ENCODE results near the gene PEF1.
"Not testable (repeated sequence)": the region's sequence is repeated elsewhere in the genome, so short reads cannot be mapped to it uniquely, and the experiment has no call there.

PEF1 gene

DNA sequence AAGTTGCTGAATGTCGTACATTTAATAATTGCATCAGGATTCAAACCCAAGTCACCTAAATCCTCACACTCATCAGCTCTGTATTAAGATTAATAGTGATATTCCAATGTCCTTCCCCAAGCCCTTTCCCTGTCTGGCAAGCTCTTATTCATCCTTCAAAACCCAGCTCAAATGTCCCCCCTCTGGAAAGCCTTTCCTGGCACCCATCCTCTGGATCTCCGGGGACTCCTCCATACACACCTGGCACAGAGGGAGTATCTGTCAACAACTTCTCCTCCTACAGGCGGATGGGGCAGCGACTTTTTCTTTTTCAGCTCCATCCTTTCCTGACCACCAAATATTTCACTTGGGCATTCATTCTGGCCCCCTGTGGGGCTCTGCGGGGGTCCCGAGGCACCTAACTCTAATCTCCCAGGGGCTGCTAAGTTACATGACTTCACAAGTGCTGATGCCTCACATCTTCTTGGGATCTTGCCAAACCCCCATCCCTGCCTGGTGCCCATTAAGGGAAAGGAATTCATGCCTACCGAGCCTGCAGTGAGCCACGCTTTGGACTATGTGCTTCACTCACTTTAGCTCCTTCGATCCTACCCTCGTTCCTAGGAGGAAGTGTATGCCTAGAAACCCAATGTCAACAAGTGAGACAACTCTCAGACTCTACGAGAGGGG, 53.1 kb downstream of the PEF1 start:
- Histone ChIP-seq H3K27ac (ENCODE audit: low read length) (no peak overlapping the region), H3K4me1 (ENCODE audit: low read length) (peaks cover 13% of the 10 kb centered on the region), H3K79me2 (ENCODE audit: low read length) (no peaks in the 10 kb centered on the region), H4K20me1 (ENCODE audit: insufficient read depth, low read length) (no peaks in the 10 kb centered on the region), H2AFZ (ENCODE audit: low read depth, low read length) (no peak overlapping the region), H3K4me3 (ENCODE audit: low read length) (no peak overlapping the region), H3K9ac (ENCODE audit: low read length) (no peak overlapping the region), H3K27me3 (ENCODE audit: low read depth, low read length) (no peaks in the 10 kb centered on the region), H3K36me3 (replicated peaks; ENCODE audit: low read depth, low read length) (no peaks in the 10 kb centered on the region), H3K9me3 (ENCODE audit: insufficient read depth, low read length) (no peaks in the 10 kb centered on the region), H3K4me2 (ENCODE audit: low read length) (no peak overlapping the region)
- TF ChIP-seq EZH2phosphoT487 (IDR thresholded peaks at IDR 0.05; ENCODE audit: low read depth) = no peak
- TF ChIP-seq, protein P1, sequence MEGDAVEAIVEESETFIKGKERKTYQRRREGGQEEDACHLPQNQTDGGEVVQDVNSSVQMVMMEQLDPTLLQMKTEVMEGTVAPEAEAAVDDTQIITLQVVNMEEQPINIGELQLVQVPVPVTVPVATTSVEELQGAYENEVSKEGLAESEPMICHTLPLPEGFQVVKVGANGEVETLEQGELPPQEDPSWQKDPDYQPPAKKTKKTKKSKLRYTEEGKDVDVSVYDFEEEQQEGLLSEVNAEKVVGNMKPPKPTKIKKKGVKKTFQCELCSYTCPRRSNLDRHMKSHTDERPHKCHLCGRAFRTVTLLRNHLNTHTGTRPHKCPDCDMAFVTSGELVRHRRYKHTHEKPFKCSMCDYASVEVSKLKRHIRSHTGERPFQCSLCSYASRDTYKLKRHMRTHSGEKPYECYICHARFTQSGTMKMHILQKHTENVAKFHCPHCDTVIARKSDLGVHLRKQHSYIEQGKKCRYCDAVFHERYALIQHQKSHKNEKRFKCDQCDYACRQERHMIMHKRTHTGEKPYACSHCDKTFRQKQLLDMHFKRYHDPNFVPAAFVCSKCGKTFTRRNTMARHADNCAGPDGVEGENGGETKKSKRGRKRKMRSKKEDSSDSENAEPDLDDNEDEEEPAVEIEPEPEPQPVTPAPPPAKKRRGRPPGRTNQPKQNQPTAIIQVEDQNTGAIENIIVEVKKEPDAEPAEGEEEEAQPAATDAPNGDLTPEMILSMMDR (IDR thresholded peaks at IDR 0.05; ENCODE audit: low read depth, low read length) = no peak

DNA sequence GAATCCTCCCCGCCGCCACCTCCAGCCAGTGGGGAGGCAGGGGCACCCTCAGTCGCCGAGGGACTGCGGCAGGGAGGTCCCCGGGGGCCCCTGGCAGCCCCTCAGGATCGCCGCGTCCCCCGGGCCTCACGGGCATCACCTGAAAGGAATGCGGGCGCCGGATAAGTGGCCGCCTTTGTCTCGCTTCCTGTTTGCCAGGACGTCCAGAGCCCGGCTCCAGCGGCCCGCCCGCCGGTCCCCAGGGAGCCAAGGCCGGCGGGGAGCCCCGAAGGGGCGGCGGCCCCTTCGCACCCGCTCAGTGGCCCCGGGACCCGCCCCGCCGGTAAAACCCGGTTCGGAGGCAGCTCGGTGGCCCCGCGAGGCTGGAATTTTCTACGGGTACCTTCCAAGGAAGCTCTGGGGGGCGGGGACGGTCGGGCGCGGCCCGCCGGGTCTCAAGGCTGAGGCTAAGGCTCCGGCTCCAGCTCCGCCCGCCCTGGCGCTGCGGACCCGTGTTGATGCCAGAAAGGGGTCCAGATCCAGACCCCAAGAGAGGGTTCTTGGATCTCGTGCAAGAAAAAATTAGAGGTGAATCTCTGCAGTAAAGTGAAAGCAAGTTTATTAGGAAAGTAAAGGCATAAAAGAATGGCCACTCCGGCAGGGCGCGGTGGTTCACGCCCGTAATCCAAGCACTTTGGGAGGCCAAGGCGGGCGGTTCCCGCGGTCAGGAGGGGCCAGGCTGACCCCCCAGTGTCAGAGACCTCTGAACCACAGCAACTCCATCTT, 55.7 kb downstream of the PEF1 start:
- Histone ChIP-seq H3K9ac (ENCODE audit: low read length) (no peak overlapping the region), H3K4me3 (ENCODE audit: low read length) (no peak overlapping the region)

DNA sequence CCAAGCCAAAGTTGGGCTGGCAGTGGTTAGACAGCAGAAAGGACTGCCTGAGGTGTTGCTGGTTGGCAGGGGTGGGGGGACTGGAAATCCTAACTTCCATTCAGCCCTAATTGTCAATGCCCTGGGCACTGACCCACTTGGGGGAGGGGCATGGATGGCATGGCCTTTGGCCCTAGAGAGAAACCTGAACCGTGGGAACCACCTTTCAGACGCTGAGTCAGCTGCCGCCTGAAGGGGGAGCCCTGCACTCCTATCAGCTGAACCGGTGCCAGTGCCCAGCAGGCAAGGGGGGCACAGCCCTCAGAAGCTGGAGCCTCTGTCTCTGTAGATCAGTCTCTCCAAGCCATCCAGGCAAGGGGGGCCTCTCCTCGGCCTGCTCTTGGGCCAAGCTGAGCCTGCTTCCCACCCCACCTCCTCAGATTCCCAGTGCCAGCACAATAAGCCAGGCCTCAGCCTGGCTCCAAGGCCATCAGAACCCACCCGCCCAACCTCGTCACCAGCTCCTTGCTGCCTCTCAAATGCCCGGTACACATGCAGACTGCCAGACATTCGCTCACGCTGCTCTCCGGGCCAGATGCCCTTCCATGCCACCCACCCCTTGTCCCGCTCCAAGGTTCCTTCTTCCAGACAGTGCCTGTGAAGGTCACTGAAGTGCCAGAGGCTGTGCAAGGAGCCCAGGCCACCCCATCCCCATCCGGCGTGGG, 56.8 kb downstream of the PEF1 start:
- Histone ChIP-seq H3K79me2 (ENCODE audit: low read length) (no peaks in the 10 kb centered on the region), H3K27ac (ENCODE audit: low read length) (no peak overlapping the region), H3K4me1 (ENCODE audit: low read length) (no peaks in the 10 kb centered on the region), H2AFZ (ENCODE audit: low read depth, low read length) (no peak overlapping the region), H4K20me1 (ENCODE audit: insufficient read depth, low read length) (no peaks in the 10 kb centered on the region), H3K9ac (ENCODE audit: low read length) (no peak overlapping the region), H3K27me3 (ENCODE audit: low read depth, low read length) (no peaks in the 10 kb centered on the region), H3K9me3 (ENCODE audit: insufficient read depth, low read length) (no peaks in the 10 kb centered on the region), H3K36me3 (replicated peaks; ENCODE audit: low read depth, low read length) (no peaks in the 10 kb centered on the region), H3K4me3 (ENCODE audit: low read length) (no peak overlapping the region), H3K4me2 (ENCODE audit: low read length) (no peak overlapping the region)
- no peak for TF ChIP-seq EZH2phosphoT487 (IDR thresholded peaks at IDR 0.05; ENCODE audit: low read depth)
- TF ChIP-seq, protein P1 (IDR thresholded peaks at IDR 0.05; ENCODE audit: low read depth, low read length) = peak; percentile 68

More for the DNA sequence above, 55.7 kb downstream of the PEF1 start:
- H3K36me3 ChIP-seq (replicated peaks; ENCODE audit: low read depth, low read length) = no peaks in the 10 kb centered on the region
- TF ChIP-seq, protein P1 (IDR thresholded peaks at IDR 0.05; ENCODE audit: low read depth, low read length) = no peak
- no peak for TF ChIP-seq EZH2phosphoT487 (IDR thresholded peaks at IDR 0.05; ENCODE audit: low read depth)
- H3K27me3 ChIP-seq (ENCODE audit: low read depth, low read length) = no peaks in the 10 kb centered on the region
- H3K79me2 ChIP-seq (ENCODE audit: low read length) = no peaks in the 10 kb centered on the region
- peaks cover 3% of the 10 kb centered on the region; the same call in 1 of the 2 replicates for H3K4me1 ChIP-seq (ENCODE audit: low read length)
- H4K20me1 ChIP-seq (ENCODE audit: insufficient read depth, low read length) = no peaks in the 10 kb centered on the region
- no peak overlapping the region for H3K27ac ChIP-seq (ENCODE audit: low read length)
- no peak overlapping the region for H3K4me2 ChIP-seq (ENCODE audit: low read length)
- H2AFZ ChIP-seq (ENCODE audit: low read depth, low read length) = no peak overlapping the region
- H3K9me3 ChIP-seq (ENCODE audit: insufficient read depth, low read length) = no peaks in the 10 kb centered on the region

DNA sequence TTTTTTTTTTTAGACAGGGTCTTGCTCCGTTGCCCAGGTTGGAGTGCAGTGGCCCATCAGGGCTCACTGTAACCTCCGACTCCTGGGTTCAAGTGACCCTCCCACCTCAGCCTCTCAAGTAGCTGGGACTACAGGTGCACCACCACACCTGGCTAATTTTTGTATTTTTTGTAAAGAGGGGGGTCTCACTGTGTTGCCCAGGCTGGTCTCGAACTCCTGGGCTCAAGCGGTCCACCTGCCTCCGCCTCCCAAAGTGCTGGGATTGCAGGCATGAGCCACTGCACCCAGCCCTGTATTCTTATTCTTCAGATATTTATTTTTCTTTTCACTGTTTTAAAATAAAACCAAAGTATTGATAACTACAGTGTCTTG, 57.4 kb downstream of the PEF1 start:
- not testable (repeated sequence) for H3K27ac ChIP-seq (ENCODE audit: low read length); H3K9me3 ChIP-seq (ENCODE audit: insufficient read depth, low read length); H2AFZ ChIP-seq (ENCODE audit: low read depth, low read length); H4K20me1 ChIP-seq (ENCODE audit: insufficient read depth, low read length); H3K4me2 ChIP-seq (ENCODE audit: low read length); H3K9ac ChIP-seq (ENCODE audit: low read length); H3K36me3 ChIP-seq (replicated peaks; ENCODE audit: low read depth, low read length); H3K27me3 ChIP-seq (ENCODE audit: low read depth, low read length); H3K4me1 ChIP-seq (ENCODE audit: low read length); H3K4me3 ChIP-seq (ENCODE audit: low read length); H3K79me2 ChIP-seq (ENCODE audit: low read length)
